Glutamatergic neuron (in vitro differentiated cells): ENCODE measurements around the gene ATF7IP2. TPM values are rescaled to one million over a fixed set of nuclear protein-coding genes. Genes with fewer than 3 reads are reported as not detected.
"Not testable (repeated sequence)": the region's sequence is repeated elsewhere in the genome, so short reads cannot be mapped to it uniquely, and the experiment has no call there.

Experiments used
- DNase-seq: peaks from one replicate; pipeline ENCODE4 v3.0.0; 2022
- H3K27ac Mint-ChIP-seq: one replicate; pipeline ENCODE4 v1.8.0; 2020; ENCODE audit warnings: mild to moderate bottlenecking, mixed read lengths, inconsistent platforms; ENCODE audit not compliant: unreplicated experiment
- H3K27me3 Mint-ChIP-seq: one replicate; pipeline ENCODE4 v1.8.0; 2020; ENCODE audit warnings: mild to moderate bottlenecking, moderate library complexity, mixed read lengths, inconsistent platforms; ENCODE audit not compliant: unreplicated experiment
- H3K36me3 Mint-ChIP-seq: one replicate; pipeline ENCODE4 v1.8.0; 2020; ENCODE audit warnings: mild to moderate bottlenecking, mixed read lengths, inconsistent platforms; ENCODE audit not compliant: unreplicated experiment
- H3K4me1 Mint-ChIP-seq: one replicate; pipeline ENCODE4 v1.8.0; 2020; ENCODE audit warnings: mild to moderate bottlenecking, low read depth, mixed read lengths, inconsistent platforms; ENCODE audit not compliant: unreplicated experiment
- H3K4me3 Mint-ChIP-seq: one replicate; pipeline ENCODE4 v1.8.0; 2020; ENCODE audit warnings: mild to moderate bottlenecking, mixed read lengths, inconsistent platforms; ENCODE audit not compliant: unreplicated experiment
- H3K9me3 Mint-ChIP-seq: one replicate; pipeline ENCODE4 v1.8.0; 2020; ENCODE audit warnings: mild to moderate bottlenecking, moderate library complexity, mixed read lengths, inconsistent platforms; ENCODE audit not compliant: unreplicated experiment
- total RNA-seq: library from RNA; stranded (reverse); fragmentation: NEBNext Ultra II Directional; extraction: Animal tissue kit (Norgen Biotek cat#: 25700); gene quantifications from one replicate; pipeline ENCODE4 v1.2.1, GENCODE V29; 2021; ENCODE audit not compliant: unreplicated experiment
- TF ChIP-seq, protein P1 (sequence below): fragments of 200-600 bp; sonication (generic); IDR thresholded peaks from one replicate; pipeline ENCODE4 v1.5.0; 2021; ENCODE audit not compliant: partially characterized antibody, unreplicated experiment

Gene ATF7IP2
- total RNA-seq, 1 donor from 2014 or later, result 9.1 TPM

DNA sequence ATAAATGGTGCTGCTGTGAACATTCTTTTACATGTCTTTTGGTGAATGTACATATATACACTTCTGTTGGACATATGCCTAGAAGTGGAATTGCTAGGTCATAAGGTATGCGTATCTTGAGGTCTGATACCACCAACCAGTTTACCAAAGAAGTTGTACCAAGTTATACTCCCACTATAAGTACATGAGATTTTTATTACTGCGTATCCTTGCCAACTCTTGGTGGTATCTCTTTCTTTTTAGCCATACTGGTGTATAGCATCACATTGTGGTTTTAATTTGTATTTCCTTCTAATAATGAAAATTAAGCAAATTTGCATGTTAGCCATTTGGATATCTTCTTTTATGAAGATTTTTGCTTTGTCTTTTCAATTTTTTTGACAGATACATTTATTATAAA, 80.5 kb downstream of the ATF7IP2 start:
- TF ChIP-seq, protein P1, sequence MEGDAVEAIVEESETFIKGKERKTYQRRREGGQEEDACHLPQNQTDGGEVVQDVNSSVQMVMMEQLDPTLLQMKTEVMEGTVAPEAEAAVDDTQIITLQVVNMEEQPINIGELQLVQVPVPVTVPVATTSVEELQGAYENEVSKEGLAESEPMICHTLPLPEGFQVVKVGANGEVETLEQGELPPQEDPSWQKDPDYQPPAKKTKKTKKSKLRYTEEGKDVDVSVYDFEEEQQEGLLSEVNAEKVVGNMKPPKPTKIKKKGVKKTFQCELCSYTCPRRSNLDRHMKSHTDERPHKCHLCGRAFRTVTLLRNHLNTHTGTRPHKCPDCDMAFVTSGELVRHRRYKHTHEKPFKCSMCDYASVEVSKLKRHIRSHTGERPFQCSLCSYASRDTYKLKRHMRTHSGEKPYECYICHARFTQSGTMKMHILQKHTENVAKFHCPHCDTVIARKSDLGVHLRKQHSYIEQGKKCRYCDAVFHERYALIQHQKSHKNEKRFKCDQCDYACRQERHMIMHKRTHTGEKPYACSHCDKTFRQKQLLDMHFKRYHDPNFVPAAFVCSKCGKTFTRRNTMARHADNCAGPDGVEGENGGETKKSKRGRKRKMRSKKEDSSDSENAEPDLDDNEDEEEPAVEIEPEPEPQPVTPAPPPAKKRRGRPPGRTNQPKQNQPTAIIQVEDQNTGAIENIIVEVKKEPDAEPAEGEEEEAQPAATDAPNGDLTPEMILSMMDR, result no peak

DNA sequence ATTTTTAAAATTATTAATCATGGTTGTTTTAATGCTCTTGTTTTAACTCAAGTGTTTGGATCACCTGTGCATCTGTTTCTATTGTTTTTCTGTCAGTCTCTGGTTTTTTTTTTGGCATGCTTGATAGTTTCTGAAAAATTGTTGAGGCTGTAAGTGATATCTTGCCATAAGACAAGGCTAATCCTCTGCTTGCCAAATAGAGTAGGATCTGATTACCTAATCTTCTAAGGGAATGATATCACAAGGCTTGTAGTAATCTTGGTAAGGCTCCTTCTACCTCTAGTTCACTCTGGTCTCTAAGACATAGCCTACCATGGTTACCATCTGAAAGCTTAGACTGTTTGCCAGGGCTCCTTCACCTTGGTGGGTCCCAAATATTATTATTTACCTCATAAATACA, 81.0 kb downstream of the ATF7IP2 start:
- Mint-ChIP-seq H3K27me3 (no peaks in the 10 kb centered on the region), H3K4me3 (no peak overlapping the region), H3K4me1 (no peaks in the 10 kb centered on the region), H3K36me3 (no peaks in the 10 kb centered on the region), H3K27ac (no peak overlapping the region), H3K9me3 (no peaks in the 10 kb centered on the region)
- no peak for DNase-seq
- TF ChIP-seq, protein P1, result no peak

More for the DNA sequence above, 80.5 kb downstream of the ATF7IP2 start:
- DNase-seq, result no peak
- no peaks in the 10 kb centered on the region for H3K9me3 Mint-ChIP-seq
- no peak overlapping the region for H3K4me3 Mint-ChIP-seq
- no peaks in the 10 kb centered on the region for H3K36me3 Mint-ChIP-seq
- H3K27ac Mint-ChIP-seq, result no peak overlapping the region
- no peaks in the 10 kb centered on the region for H3K27me3 Mint-ChIP-seq
- no peaks in the 10 kb centered on the region for H3K4me1 Mint-ChIP-seq

DNA sequence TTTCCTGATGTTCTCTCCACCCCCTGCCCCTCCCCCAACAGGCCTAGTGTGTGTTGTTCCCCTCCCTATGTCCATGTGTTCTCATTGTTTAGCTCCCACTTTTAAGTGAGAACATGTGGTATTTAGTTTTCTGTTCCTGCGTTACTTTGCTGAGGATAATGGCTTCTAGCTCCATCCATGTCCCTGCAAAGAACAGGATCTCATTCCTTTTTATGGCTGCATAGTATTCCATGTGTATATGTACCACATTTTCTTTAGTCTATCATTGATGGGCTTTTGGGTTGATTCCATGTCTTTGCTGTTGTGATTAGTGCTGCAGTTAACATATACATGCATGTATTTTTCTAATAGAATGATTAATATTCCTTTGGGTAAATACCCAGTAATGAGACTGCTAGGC, 90.8 kb downstream of the ATF7IP2 start:
- not testable (repeated sequence) for H3K4me1 Mint-ChIP-seq, H3K27ac Mint-ChIP-seq, H3K9me3 Mint-ChIP-seq, DNase-seq, H3K27me3 Mint-ChIP-seq, H3K4me3 Mint-ChIP-seq, H3K36me3 Mint-ChIP-seq

DNA sequence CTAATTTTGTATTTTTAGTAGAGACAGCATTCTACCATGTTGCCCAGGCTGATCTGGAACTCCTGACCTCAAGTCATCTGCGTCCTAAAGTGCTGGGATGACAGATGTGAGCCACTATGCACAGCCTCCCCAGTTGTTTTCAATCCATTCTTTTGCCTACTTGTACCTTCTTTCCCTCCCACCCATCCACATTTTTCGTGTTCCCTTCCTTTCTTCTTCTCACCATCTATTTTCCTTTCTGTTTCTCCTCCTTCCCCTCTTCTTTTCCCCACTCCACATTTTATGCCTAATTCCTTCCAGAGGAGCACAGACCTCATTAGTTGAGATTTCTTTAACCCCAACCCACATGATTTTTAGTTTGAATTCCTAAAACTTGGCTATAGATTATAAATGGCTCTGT, 94.3 kb downstream of the ATF7IP2 start:
- H3K9me3 Mint-ChIP-seq, result peaks cover 5% of the 10 kb centered on the region
- peaks cover 4% of the 10 kb centered on the region for H3K36me3 Mint-ChIP-seq
- H3K27me3 Mint-ChIP-seq, result peaks cover 2% of the 10 kb centered on the region
- no peaks in the 10 kb centered on the region for H3K4me1 Mint-ChIP-seq
- H3K27ac Mint-ChIP-seq, result no peak overlapping the region
- TF ChIP-seq, protein P1, result no peak
- no peak overlapping the region for H3K4me3 Mint-ChIP-seq
- no peak for DNase-seq

DNA sequence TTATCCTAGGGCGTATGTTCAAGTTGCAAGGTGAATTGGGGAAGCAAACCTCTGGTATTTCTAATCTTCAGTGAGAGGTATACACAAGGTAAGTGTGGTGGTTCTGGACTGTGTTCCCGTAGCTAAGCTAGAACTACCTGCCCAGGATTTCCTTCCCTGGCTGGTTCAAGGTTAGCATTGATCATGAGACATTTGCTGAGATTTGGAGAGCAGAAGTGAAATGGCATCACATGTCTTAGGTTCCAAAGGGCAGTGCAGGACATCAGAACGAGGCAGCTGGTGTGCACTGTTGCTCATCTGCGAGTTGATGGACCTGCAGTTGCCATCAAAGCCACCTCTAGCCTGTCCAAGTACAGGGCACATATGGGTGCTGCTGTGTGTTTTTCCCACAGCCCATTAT, 99.3 kb downstream of the ATF7IP2 start:
- Mint-ChIP-seq H3K27me3 (peaks cover 3% of the 10 kb centered on the region), H3K4me1 (no peaks in the 10 kb centered on the region), H3K4me3 (no peak overlapping the region), H3K36me3 (peaks cover 13% of the 10 kb centered on the region), H3K27ac (no peak overlapping the region), H3K9me3 (peaks cover 10% of the 10 kb centered on the region)
- DNase-seq, result no peak
- TF ChIP-seq, protein P1, result no peak
